GM18502 (cell line): ENCODE data around the gene FBXO33.

Experiments used
- ATAC-seq: cut with Tn5 transposase; IDR thresholded peaks from one replicate; pipeline ENCODE4 v1.9.1; 2021; ENCODE audit warnings: mild to moderate bottlenecking; ENCODE audit not compliant: unreplicated experiment, poor library complexity

FBXO33 gene, protein sequence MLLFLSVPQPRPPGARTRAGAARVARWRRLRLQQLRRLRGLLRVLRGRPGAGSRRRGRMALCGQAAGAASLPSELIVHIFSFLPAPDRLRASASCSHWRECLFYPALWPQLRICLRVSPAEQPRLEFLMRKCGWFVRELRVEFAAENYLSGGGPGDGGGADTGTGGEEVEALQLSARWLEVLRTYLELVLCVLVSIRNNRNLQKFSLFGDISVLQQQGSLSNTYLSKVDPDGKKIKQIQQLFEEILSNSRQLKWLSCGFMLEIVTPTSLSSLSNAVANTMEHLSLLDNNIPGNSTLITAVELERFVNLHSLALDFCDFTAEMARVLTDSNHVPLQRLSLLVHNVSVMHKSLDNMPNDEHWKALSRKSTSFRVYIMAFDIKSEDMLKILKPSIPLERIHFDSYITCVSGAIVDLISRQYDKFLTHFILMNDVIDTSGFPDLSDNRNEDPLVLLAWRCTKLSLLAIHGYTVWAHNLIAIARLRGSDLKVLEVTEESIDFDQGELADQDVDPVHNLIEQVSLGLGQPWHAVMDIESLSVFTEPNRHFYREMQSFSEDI

DNA sequence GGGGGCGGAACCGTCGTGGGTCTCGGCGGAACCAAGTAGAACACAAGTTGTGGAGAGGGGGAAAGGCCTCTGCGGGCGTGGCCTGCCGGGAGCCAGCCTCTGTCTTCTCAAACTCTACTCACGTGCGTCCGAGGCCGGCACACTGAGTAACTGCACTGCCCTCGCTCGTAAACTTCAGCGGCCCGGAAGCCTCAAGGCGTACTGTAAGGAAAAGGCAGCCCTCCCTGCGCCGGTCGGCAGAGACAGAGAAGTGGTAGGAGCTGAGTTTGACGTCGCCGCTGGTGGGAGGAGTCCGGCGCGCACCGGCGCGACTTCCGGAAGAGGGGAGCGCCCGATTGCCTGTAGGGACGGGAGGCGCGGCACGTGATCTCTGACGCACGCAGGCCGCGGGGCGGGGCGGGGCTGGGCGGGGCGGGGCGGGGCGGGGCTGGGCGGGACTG is at the start of gene FBXO33:
Gene FBXO33, minus strand, starts transcription at position 255 of the 440 bp plus-strand sequence. CDS start 271 bp downstream, outside the sequence.
- peak; percentile 84 for ATAC-seq

DNA sequence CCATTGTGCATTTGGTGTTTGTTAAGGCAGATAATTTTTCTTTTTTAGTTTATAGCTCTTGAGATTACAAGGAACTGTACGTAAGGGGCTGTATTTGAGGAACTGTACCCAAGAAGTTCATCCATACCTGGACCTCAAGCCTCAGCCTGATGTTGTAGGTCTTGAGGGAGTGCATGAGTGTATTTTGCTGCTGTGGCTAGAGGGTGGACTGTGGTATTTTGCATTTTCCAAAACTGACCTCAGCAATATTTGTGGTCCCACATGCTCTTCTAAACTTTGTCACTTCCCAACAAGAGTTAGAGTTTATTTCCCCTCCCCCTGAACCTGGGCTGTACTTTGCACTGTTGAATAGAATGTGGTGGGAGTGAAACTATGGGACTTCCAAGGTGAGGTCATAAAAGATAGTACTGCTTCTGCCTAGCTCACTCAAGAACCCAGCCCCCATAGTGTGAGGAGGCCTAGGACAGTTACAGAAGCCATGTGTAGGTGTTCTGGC is 42.2 kb upstream of the FBXO33 start:
- ATAC-seq = peak; percentile 96

DNA sequence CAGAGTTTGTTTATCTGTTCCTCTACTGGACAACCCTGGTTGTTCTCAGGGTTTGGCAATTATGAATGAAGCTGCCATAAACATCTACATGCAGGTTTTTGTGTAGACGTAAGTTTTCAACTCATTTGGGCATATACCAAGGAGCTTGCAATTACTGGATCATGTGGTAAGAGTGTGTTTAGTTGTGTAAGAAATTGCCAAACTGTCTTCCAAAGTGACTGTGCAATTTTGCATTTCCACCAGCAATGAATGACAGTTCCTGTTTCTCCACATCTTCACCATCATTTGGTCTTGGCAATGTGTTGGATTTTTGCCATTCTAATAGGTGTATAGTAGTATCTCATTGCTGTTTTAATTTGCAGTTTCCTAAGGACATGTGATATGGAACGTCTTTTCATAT is 39.8 kb upstream of the FBXO33 start:
- ATAC-seq = no peak

DNA sequence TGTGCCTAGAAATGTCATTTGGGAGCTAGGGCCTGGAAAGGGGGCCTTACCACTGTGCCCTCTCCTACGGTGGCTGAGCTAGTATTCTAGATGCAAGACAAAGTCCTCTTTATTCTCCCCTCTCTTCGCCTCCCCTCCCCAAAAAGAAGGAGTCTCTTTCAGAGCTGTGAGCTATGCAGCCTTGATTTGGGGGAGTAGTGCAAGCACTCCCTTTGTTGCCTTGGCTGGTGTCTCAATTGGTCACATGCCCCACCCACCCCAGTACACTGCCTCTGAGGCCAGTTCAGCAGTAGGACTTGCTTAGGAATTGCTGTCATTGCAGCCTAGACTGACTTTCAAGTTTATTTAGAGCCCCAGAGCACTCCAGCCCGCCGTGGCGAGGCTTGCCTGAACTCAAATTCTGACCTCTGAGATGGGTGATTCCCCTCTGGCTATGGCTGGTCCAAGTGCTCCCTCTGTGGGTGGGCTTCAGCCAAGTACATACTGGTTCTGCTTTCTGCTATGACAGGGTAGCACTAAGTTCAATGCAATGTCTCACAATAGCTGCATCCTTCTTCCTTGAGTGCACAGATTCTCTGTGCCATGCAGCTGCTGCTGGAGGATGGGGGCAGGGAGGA is 37.0 kb upstream of the FBXO33 start:
- ATAC-seq = peak; percentile 98

DNA sequence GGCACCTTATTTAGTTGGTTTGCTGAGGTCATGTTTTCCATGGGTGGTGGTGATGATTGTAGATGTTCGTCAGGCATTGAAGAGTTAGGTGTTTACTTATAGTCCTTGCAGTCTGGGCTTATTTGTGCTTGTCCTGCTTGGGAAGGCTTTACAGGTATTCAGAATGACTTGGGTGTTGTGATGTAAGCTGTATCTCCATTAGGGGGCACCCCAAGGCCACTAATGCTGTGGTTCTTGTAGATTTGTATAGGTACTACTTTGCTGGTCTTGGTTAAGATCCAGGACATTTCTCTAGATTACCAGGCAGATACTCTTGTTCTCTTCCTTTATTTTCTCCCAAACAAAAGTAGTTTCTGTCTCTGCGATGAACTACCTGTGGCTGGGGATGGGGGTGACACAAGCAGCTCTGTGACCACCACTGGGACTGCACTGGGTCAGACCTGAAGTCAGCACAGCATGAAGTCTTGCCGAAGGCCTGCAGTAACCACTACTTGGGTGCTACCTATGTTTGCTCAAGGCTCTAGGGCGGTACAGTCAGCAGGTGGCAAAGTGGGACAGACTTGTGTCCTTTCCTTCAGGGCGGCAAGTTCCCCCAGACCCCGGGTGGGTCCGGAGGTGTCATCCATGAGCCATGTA is 35.8 kb upstream of the FBXO33 start:
- ATAC-seq = peak; percentile 72

DNA sequence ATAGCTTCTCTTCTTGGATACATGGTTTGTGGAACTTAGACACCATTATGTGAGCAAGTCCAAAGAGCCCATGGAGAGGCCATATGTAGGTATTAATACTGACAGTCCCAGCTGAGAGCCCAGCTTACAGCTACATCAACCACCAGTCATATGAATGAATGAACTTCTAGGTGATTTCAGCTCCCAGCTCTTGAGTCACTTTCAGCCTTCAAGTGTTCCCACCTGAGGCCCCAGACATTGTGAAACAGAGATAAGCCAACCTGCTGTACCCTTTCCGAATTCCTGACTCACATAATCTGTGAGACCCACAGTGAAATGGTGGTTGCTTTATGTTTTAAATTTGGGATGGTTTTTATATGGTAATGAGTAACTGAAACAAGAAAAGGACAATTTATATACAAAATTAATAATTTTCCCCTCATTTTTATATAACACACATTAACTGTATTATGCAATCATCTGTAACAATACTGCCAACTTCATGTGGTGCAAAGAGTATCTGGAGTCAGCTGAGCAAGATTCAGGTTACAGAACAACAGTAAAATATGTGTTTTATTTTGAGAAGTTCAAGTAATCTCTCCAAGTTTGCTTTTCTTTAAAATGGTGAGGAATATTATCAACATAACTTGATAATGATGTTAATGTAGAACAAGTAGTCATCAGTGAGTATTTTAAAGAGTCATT is 27.7 kb upstream of the FBXO33 start:
- no peak for ATAC-seq

DNA sequence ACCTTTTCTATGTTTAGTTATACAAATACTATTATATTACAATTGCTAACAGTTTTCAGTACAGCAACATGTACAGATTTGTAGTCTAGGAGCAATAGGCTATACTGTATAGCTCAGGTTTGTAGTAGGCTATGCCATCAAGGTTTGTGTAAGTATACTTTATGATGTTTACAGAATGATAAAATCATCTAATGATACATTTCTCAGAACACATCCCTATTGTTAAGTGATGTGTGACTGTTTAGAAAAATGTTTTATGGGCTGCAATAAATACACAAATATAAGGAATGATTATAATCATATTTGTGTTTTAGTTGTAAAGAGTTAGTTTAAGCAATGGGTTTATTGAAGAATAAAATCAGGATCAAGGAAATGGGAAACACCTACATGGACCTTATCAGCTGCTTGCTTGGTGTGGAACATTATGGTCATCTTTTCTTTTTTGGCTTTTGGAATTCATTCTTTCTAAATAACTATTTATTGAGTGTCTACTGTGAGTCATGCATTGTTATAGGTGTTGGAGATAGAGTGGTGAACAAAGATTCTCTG is 24.5 kb upstream of the FBXO33 start:
- no peak for ATAC-seq

DNA sequence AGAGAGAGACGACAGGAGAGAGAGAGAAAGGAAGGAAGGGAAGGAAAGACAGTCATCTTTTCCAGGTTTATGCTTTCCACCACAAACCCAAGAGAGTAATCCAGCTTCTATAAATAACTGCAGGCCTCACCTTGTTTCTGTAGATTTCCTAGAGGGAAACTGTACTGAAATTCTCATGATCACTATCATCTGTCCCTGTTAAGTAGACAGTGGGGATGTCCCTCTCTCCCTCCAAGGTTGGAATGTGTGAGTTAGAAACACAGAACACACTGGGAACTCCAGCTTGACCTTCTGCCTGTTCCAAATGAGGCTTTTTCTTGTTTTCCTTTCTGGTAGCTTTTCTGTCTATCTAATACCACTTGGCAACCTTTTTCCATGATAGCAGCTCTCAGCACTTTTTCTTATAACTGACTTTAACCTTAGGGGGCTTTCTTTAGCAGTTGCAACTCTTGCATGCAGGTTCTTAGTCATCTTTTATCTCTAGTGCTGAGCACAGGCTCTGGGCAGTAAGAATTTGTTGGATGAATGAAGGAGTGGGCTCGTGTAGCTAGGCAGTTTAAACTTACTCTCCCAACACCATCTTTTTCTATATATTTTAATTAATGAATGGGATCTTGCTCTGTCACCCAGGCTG is 22.8 kb upstream of the FBXO33 start:
- no peak for ATAC-seq

DNA sequence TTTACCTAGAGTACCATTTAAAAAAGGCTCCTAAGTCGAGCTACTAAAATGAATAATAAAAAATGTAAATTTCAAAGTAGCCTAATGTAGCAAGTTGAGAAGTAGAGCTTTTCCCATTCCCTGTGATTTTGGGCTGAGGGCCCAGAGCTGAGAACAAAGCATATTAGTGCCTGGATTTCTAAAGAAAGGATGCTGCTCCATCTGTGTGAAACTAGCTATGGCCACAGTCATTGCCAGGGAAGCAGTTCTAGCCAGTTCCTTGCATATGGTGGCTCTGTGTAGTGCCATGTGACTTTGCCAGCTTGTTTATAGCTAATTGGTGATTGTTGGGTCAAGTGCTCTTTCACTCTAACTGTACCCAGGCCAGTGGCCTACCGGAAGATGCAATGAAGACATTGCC is 20.4 kb upstream of the FBXO33 start:
- no peak for ATAC-seq

DNA sequence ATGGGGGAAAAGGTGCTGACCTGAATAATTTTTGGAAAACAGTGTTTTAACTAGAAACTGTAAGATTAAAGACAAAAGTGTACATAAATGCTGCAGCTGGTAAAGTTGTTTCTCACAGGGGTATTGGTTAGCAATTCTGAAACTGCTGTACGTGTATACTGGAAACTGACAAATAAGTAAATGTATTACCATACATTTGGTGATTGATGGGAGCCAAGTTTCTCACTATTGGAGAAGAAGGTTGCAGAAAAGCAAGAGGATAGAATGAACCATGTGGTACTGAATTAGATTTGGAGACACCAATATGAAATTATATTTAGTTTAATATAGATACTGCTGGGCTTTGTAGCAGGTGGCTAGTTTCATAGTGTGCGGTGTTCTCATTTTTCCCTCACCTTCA is 19.6 kb upstream of the FBXO33 start:
- ATAC-seq = peak; percentile 50

DNA sequence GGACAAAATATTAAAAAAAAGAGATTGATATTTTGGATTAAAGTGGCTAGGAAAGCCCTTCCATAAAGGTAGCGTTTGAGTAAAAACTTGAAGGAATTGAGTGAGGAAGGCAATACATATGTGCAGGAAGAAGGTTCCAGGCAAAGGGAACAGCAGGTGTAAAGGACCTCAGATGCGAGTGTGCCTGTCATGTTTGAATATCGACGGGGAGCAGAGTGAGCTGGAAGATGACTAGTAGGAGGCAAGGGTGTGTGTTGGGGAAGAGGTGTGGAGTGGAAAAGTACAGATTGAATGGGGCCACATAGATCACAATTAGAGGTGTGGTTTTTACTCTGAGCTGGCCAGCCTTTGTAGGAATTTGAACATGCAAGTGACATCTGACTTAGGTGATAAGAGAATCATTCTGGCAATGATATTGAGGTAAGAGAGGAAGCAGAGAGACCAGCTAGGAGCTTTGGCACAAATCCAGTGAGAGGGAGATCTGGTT is 15.0 kb upstream of the FBXO33 start:
- no peak for ATAC-seq

DNA sequence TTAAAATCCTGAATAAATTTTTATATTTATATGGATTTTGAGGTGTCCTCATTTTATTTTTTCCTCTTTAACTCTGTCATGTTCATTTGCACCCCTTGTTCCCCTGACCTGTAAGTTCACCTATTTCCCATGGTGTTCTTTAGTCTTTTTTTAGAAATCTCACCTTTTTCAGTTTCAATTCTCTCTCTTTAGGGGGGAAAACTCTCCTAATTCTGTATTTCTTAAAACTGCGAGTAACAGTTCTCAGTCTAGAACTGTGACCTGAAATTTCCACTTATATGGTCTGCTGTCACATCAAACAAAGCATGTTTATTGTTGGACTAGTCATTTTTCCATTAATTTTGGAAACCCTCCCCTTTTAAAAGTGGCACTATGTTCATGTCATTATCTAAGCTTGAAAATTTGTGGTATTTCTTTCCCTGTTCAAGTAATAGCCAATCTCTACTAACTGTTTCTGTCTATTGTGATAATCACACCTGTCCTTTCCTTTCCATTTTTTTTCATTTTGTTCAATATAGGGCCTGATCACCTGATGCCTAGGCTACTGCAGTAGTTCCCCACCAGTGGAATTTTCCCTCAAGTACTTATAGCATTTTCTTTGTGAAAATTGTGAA is 14.0 kb upstream of the FBXO33 start:
- peak; percentile 54 for ATAC-seq

DNA sequence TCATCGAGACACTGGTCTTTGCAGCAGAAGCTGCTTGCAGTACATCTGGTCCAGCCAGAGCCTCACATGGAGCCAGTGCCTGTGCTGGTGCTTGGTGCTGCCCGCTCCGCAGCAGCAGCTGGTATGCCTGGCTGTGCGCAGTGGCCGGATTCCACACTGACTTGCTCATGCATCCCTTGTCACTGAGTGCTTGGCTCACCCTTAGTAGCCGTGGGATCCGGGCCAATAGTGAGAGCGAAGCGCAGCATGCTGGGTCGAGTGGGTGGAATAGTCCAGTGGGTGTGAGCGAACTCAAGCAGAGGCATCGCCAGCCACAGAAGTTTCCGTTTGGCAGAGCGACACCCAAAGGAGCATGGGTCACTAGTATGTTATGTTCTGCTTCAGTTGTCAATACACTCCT is 10.1 kb upstream of the FBXO33 start:
- no peak for ATAC-seq

DNA sequence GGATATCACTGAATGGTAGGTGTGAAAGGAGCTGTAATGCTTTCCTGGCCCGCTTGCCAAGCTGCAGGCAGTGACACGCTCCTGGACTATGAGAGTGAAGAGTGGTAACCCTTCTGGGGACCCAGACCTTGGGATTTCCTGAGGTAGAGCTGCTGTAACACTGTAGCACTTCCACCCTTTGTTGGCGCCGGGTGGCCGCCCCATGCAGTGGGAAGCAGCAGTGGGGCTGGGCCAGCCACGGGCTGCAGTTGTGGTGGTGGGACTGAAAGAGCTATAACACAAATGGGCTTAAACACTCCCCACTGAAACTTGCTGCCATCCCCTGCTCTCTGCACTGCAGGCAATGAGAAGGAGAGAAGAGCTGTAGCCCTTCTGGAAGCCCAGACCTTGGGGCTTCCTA is 9.6 kb upstream of the FBXO33 start:
- no peak for ATAC-seq

DNA sequence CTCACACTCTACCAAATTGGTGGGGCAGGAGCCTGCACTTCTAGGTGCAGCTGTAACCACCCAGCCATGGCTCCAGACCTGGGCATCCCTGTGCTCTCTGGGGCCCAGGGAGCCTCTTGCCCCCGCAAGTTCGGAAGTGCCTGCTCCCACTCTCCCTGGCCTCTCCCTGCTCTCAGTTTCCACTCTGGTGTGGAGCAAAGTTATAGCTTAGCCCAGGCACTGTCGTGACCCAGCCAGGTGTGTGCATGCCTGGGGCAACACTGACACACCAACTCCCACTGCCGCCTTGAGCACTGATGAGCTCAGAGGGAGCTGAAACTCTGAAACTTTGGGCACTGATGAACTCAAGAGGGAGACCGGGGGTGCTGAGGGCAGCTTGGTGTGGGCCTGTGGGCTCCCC is 8.7 kb upstream of the FBXO33 start:
- ATAC-seq = no peak

DNA sequence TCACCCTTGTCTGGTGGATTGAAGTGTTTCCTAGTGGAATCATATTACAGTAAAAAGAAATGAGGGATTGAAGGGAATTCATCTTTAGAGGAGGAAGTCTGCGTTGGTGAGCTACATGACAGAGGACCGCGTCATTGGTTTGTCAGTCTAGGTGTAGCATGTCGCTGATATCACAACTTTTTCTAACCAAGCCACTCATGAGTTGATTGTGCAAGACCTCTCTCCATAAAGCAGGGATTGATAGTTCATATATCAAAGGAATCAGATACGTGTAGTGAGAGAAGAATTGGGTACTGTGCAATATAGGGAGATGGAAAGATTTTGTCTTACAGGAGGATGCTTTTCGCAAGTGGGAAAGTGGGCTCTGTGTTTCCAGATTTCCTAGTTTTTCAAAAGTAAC is 3.0 kb upstream of the FBXO33 start:
- no peak for ATAC-seq

DNA sequence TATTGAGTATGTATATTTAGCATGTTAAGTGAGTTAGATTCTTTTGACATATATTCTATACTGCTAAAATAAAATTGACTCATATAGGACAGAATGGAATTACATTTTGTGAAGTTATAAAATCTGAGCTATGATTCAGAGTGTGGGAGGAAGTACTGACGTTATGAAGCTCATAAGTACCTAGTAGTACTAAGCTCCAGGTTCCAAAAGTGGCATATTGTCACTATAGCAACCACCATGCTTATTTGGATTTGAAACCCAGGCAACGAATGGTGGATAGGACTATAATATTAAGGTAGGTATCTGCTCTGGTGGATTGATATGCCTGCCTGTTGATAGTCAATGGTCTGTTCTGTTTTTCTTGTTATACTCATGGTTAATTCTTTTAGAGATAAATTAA is 2.2 kb upstream of the FBXO33 start:
- no peak for ATAC-seq

DNA sequence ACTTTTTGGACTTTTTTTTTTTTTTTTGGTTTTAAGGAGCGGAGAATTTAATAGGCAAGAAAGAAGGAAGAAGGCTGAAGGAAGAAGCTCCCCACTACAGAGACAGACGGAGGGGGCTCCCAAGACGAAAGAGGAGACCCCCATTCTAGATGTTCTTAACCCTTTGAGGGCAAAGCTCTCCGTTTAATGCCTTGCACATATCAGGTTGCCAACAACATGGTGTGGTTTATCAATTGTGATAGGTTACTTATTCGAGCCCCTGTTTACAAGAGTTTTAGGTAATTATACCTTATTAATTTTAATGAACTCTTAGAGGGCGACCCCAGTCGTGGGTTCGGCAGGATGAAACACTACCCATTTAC is 1.2 kb upstream of the FBXO33 start:
- ATAC-seq = no peak
